Activated CD4-positive, alpha-beta T cell treated with anti-CD3 and anti-CD28 coated beads, Interleukin-2, amount 50 U/mL, for 48 hours (primary cell): ENCODE results near the gene GRIP1.
"Not testable (repeated sequence)": the region's sequence is repeated elsewhere in the genome, so short reads cannot be mapped to it uniquely, and the experiment has no call there.

Source experiments
- DNase-seq, 2 experiments: peaks; one replicate each; pipeline ENCODE4 v3.0.0-alpha.2; 2020

Gene GRIP1

DNA sequence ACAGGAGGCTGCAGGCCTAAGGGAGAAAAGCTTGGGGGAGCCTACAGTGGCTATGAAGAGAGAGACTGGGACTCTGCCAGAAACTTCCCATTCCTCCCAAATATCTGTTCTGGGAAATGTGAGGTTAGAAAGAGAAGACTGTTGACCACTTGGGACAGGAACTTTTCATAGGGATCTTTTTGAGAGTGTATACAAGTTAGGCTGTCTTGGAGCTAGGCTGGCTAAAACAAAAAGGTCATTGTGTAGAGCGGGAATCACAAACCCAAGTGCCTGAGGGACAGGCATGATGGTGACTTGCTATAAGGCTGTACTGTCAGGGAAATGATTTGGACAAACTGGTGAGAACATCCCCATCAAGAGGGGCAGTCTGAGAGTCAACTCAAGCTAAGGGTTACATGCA, 175.1 kb downstream of the GRIP1 start:
- DNase-seq = no peak

DNA sequence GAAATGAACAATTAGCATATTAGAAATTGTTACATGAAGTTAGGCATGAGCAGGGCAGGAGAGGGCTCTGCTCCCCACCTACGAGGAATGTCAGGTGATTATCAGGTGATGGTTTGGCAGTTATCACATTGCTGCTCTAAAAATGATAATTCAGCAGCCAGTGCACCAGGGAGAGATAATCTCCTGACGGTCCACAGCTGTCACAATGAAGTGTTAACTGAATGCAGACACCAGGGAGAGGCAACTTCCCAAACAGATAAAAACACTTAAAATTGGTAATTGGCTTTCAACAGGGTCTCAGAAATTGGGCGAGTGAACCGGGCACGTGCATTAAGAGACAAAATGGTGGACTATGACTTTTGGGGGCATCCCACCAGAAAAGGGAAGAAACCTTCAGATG, 176.0 kb downstream of the GRIP1 start:
- no peak for DNase-seq

DNA sequence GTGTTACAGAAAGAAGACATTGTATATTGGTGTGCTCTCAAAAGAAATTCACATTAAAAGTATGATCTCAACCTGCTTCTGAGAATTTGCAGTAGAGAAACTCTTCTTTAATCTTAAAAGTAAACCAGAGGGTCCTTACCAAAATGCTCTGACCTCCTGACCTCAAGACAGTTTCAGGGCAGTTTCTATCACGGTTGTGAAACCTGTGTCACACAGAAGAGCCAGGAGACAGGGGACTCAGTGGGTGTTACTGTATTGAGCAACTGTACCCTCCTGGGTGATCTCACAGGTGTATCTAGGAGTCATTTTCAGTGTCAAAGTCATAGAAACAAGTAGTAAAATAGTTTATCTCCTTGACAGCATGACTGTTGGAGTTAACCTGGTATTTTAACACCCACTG, 178.0 kb downstream of the GRIP1 start:
- no peak for DNase-seq

DNA sequence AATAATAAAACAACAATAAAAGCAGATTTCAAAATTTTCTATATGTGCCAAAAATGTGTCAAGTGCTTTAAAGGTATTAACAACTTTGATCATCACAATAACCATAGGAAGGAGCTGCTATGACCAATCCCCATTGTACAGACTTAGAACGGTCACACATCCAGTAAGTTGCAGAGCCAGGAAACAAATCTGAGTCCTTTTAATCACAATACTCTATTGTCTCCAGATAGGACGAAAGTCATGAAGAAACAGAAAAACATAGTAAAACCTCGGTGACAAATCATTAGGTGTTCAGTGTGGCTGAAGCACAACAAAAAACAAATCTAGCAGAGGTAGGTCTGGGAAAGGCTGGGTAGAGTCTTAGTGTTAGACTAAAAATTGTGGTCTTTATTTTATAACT, 178.8 kb downstream of the GRIP1 start:
- no peak for DNase-seq

DNA sequence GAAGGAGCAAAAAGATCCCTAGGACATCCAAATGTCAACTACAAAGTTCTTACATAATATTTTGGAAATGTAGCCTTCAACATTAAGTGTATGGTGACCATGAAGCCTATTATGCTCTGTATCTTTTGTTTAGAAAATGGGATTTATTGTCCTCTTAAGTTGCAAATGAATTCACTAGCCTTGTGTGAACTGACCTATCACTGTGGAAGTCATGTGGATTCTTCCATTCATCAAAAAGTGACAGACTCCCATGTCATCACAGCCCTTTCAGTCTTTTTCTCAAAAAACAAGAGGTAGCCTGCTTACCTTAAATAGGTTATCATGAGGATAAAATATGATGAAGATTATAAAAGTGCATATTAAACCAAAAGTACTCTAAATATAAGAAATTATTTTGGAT, 179.9 kb downstream of the GRIP1 start:
- DNase-seq = no peak

DNA sequence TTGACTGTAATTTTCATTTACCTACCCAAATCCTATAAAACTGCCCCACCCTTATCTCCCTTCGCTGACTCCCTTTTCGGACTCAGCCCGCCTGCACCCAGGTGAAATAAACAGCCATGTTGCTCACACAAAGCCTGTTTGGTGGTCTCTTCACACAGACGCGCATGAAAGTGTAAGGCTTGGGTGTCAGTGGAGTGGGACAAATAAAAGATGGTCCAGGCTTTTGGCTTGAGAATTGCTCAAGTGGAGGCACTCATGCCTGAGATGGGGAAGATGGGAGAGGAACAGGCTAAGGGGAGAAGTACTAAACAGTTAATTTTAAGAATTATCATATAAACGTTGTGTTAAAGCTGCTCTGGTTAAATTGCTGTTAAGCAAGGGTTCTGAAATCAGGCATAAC, 180.8 kb downstream of the GRIP1 start:
- DNase-seq = not testable (repeated sequence)

DNA sequence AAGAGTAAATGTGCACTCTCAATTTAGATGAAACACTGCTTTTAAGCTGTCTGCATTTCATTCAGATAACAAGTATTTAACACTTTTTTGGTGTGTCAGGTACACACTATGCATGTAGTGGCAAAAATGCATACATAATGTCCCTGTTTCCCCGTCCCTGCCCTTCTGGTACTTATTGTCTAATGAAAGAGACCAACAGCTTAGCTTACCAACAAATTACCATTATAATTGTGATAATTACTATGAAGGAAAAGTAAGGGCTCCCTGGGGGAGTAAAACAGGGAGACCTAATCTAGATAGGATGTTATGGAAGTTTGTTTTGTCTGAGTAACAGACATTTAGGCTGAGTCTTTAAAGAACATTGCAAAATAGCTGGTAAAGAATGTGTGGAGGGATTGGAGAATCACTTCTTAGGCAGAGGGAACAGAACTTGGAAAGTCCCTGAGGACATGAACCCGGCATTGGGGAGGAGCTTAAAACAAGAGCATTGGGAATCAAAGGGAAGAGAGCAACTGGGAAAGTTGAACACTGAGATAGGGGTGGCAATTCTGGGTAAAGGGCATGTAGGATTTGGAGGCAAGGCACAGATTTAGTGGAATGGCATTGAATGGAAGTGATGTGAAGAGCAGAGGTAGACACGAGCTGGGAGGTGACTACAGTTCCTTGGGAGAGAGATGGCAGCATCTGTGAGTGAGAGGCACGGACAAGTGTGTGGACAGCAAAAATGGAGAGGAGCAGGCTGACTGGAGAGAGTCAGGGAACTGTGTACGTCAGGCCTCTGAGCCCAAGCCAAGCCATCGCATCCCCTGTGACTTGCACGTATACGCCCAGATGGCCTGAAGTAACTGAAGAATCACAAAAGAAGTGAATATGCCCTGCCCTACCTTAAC, 181.6 kb downstream of the GRIP1 start:
- DNase-seq = no peak

DNA sequence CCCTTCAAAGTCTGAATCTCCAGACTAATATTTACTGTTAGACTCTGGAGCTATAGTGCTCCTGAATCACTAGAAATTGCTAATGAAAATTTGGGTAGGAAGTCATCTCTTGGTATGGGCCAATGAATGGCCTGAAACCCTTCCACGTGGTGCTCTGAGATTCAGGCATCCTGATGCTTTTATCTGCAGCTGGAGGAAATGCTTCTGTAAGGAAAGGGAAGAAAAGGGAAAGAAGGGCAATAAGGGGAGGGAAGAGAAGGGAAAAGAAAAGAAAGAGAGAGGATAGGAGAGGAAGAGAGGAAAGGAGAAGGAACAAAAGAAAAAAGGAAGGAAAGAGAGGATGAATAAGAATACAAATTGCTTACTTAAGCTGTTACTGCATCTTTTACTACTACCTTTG, 182.3 kb downstream of the GRIP1 start:
- no peak for DNase-seq

DNA sequence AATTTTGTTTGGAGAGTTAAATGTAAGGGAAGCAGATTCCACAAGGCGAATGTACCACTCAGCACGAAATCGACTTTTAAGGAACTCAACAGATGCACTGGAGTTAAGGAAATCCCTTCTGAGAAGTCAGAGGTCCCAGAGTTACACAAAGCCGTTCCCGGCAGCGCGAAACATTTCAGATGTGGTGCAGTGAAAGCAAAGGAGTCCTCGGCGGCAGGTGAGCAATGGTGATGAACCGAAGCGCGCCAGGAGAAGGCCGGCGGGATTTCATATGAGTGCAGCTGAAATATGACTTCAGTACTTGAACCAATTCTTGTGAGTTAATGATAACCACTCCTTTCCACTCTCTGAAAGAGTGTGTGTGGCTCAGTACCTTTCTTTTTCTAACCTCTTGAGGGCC, 183.2 kb downstream of the GRIP1 start:
- DNase-seq = no peak

DNA sequence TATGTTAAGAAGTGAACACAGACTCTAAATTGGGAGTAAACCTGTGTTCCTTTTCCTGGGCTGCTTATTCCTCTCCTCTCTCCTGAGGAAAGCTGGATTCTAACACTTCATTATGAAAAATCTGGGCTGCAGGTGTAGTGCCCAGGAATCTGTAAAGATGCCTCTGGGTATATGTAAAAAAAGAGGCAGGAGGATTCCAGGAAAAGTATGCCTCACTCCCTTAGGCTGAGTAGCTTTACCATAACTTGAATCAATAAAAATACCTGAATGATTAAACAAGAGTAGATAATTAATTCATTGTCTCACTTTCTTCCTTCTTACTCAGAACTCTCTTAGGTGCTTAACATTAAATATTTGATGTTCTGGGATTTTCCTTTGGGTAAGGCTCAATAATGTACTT, 185.1 kb downstream of the GRIP1 start:
- no peak for DNase-seq

DNA sequence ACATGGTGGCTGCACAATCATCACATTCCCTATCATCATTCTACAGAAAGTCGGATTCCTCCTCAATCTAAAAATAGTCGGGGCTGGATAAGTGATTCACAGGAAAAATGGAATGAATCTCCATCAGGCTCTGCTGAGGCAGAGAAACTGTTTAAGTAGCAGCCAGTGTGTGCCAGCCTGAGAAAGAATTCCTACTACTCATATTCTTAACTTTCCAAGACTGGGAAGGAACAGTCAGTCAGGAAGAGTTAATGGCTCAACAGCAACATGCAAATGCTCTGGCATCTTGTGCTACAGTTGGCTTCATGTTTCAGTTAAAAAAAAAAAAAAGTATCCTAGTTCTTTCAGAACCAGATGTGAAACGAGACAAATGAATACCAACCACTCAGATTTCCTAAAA, 187.0 kb downstream of the GRIP1 start:
- DNase-seq = no peak

DNA sequence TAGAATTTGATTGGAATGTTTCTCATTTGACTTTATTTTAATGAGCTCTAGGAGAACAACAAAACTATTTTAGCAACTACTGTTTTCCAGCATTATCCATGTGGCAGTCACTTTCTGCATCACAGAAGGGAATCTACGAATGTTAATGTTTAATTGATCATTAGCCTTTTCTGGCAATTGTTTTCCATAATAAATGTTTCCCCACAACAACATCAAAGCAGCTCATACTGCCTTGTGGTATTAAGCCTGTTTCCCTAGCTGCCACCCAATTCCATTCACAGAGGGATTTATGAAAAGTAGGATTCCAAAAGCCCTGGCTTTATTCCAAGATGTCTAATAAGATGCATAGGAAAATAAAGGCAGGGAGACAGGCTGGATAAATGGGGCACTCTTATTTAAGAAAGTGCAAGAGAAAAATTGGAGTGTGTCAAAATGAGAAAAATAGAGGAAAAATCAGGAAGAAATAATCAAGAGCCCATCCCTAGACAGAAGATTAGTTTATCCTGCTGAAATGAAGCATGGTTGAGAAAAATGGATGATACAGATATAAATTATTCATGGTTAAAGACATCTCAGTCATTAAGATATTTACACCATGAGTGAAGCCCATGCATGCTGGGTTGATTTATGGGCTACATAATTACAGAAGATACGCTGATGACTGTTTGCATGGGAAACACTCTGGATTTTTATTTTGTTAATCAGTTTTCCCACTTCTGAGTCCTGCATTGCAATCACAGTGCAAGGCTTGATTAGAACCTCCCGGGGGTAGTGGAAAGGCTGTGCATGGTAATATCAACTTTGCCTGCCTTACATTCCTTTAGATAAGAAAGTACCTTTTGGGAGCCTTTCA, 196.3 kb downstream of the GRIP1 start:
- DNase-seq = no peak

DNA sequence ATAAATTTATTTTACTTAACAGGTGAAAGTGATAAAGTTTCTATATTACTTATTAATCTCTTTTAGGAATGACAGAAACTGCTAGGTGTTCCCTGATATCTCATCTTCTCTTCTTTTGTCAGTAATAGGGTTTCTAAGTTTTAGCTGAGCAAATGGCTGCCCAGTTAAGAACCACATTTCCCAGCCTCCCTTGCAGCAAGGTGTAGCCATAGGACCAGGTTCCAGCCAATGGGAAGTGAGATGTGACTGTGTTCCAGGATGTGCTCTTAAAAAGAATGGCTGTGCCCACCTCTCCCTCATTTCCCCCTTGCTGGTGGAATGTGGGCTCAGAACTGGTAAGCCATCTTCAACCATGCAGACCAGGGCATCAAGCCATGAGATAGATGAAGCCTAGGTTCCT, 210.9 kb downstream of the GRIP1 start:
- DNase-seq = no peak

DNA sequence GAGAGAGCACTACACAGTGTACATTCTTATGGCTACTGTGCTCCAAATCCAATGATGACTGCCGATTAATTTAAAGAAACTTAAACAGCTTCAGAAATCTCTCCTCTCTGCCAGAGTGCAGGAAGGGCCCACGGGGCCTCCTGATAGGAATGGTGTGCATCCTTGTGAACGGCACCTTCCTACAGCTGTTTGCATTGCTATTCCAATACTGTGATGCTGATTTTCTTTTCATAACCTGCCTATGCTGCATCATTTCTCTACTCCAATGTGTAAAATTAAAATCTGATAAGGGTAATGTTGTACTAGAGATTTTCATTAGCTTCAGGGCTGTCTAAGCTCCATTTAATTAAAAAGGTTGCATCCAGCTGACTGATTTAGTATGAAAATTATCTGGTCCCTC, 217.5 kb downstream of the GRIP1 start:
- DNase-seq = no peak

DNA sequence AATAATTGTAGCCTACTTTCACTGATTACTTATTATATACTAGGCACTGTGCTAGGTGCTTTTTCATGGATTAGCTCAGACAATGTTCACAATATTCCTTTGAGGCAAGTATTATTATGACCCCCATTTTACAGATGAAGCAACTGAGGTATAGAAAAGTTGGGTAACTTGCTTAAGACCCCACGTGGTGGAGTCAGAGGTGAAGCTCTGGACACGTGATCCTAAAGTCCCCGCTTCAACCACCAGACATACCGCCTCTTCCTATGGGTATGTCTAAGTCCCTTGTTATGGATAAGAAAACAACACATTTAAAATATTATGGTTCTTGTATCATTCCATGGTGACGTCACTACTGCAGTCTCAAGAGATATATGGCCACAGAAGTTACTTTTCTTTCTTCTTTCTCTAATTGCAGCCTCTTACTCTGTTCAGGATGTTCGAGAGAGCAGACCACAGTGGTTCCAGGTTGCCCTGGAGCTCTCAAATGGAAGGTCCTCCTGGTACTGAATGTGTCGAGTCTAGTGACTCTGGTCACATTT, 218.9 kb downstream of the GRIP1 start:
- DNase-seq = no peak

DNA sequence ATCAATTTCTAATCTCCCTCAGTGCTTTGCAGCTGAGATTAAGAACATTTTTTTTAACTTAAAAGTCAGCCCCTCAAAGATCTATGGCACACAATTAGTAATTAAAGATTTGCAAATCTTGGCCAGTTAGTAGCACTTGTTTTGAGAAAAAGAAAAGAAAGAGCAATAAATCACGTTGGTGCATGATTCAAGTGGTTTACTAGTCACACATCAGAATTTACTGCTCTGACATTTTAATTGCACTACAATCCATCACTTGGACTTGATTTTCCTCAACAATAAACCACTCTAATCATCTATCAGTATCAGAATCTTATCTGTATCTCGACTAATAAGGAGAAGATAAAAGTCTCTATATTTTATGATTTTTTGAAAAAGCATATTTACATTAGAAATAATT, 222.3 kb downstream of the GRIP1 start:
- DNase-seq = no peak

DNA sequence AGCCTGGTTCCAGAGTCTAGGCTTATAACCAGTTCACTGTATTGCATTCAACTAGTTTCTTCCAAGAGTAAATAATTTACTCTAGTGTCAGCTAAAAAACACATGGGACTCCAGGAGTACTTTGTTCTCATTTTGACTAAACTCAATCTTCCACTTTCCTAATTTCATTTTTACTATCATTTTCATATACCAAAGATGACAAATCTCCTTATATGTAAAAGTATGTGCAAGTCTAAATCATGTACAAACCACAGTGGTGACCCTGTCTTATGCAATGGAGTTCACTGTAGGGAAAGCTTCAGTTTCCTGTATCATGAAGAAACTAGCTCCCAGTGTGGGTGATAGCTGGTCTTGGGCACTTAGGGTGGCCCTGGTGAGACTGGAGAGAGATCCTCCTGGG, 225.0 kb downstream of the GRIP1 start:
- no peak for DNase-seq

DNA sequence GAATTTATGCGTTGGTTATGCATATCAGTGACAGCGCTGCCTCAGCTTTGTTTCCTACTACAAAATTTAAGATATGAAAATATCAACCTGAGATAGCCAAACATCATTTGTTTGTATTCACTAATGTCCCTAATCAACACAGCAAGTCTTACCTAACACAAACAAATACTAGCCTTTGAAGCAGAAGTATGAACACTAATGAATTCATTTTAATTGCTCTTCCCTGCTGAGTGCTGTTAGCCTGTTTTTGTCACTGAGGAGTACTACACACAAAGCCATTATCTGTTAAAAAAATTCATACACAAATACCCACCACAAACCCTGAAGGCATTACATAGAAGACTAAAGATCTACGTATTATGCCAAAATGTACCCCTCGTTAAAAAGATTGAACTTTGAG, 225.8 kb downstream of the GRIP1 start:
- no peak for DNase-seq

DNA sequence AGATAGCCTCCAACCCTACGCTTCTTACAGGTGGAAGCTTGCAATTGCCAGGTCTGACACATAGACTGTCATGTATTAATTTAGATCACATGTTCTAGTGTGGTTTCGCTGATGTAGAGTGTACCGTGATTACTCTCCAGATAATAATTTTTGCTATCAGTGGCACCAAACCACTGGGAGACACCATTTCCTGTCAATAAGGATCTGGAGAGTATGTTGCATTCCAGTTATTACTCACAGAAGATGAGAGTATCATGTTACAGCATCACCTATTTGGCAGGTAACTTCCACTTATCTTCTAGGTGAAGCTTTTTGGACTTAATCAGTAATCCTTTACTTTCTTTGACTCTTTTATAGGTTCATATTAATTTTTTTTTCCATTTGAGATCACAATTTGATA, 229.3 kb downstream of the GRIP1 start:
- DNase-seq = no peak

DNA sequence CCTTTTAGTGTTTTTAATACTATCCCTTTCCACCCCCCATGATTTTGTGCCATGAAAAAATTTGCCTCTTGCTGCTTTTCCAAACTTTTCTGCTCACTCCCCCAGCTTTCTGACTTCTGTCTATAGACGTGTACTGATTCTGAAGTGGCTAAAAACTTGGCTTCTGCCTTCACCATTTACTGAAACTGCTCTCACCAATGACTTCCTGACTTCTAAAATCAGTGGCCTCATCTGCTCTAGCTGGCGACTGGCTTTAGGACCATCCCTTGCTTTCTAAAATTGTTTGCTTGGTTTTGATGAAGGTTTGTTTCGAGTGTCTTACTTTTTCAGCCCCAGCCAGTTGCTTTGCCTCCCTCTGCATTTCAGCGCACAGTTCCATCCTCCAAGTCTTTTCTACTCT, 231.2 kb downstream of the GRIP1 start:
- no peak for DNase-seq

DNA sequence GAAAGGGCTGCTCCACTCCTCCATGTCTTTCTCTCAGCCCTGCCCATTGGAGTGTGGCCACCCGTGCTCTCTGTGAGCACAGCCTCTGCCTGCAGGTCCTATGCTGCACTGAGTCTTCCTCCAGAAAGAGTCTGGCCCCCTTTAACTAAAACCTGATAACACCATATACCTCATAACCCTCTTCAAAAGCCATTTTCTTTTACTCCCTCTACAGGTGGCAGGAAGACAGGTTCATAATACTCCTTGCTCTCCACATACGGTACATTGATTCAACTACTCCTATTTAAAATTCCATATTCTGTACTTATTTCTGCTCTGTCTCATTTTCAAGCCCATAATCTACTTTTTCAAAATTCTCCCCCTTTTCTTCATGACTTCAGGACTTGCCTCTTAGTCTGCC, 232.6 kb downstream of the GRIP1 start:
- DNase-seq = no peak

DNA sequence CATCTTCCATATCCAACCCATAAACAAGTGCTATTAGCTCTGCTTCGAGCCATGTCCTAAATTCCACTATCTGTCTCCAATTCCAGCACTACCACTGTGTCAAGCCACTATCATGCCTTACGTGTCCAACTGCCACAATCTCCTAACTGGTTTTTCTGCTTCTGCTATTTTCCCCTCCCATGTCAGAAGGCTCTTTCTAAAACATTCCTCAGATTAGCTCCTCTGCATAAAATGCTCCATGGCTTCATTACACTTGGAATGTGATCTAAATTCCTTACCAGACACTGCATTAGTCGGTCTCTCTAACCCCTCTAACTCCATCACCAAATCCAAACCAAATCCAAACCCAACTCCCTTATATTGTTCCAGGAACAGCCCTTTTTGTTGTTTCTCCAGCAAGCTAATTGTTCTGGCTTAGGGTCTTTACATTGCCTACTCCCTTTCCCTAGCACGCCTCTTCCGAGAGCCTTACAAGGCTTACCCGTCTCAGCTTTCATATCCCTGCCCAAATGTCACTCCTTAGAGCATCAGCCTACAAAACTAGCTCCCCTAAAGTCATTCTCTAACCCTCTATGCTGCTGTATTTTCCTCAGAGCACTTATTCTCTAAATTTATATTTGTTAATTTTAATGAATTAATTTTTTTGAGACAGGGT, 236.8 kb downstream of the GRIP1 start:
- DNase-seq = no peak

DNA sequence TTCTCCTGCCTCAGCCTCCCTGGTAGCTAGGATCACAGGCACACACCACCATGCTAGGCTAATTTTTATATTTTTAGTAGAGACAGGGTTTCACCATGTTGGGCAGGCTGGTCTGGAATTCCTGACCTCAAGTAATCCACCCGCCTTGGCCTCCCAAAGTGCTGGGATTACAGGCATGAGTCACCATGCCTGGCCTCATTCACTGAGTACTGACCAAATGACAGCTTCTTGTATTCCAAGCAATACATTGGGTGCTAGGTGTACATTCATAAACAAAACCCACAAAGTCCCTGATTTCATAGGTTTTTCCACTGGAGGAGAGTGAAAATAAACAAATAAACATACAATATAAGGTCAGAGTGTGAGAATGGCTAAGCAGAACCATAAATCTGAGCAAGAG, 240.3 kb downstream of the GRIP1 start:
- no peak for DNase-seq

DNA sequence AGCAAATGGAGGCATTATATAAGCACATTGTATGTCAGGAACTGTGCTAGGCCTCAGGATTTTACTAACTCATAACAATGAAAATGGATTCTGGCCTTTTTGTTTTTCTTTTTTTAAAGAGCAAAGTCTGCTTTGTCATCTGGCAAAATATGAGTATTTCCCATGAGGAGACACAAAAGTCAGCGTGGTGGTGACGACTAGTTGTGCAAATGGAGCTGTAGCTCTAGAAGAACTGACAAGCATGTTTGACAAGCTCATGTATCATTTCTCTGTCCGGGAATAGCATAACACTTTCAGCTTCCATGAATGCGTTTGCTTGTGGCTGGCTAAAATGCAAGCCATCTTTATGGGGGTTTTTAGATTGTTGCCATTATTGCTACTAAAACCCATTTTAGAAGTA, 248.8 kb downstream of the GRIP1 start:
- DNase-seq = no peak
